AG08395 (cell line): ENCODE results near the gene TREML4.
"Not testable (repeated sequence)": the region's sequence is repeated elsewhere in the genome, so short reads cannot be mapped to it uniquely, and the experiment has no call there.

Experiments used
- DNase-seq: peaks from one replicate; pipeline ENCODE4 v3.0.0; 2012; ENCODE audit warnings: mixed read lengths, low spot score

TREML4 gene

DNA sequence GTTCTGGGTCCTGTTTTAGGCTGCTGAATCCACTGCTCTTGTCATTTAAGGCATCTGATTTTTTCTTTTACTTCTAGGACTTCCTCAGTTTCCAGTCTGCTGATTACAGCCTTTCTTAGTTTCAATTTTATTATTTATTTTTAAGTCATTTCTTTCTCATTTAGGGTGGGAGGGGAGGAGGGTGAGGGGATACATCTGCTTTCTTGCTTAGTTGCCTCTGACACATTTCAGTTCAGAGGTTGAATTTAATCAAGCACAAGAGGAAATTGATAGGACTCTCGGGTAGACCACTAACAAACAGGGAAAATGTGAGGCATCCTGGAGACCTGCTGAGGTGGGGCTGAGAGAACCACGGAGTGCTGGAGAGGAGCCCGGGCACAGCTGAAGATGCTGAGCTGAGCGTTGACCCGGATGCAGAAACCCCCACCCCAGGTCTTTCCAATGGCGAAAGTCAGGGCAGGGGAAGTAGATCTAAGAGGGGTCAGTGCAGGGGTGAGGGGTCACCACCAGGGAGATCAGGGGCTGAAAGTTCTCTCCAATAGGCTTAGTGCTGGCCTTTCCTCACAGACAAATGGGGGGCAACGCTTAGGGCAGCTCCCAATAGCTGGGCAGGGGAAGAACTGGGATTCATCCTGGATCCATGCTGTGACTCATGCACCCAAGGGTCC, 19.6 kb upstream of the TREML4 start:
- DNase-seq = no peak

GRCh38 chr6:41209547-41210320, 18.4 kb upstream of the TREML4 start:
- no peak for DNase-seq

DNA sequence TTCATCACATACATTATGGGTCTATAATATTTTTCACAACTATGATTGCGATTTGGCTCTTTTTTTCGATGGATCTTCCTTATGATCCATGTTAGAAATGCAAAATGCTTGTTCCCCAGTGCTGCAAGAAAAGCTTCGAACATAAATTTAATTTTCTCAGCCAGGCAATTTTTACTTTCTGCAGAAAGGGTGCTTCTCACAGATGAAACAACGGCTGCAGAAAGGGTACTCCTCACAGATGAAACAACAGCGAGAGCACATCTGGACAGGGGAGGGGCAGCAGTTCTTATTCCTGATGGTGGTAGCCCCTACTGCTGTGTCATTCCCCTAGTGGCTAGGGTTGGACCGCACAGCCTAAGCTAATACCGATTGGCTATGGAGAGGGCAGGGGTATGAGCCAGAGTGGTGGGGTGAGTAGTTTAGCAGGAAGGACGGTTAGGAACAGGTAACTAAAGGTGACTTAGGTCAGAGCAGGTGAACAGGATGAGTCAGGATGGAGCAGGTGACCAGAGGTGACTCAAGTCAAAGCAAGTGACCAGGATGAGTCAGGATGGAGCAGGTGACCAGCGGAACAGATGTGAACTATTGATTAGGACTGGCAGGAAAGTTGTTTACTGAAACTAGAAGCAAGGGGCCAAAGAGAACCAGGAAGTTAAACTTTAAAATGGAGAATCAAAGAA, 13.4 kb upstream of the TREML4 start:
- DNase-seq = no peak

DNA sequence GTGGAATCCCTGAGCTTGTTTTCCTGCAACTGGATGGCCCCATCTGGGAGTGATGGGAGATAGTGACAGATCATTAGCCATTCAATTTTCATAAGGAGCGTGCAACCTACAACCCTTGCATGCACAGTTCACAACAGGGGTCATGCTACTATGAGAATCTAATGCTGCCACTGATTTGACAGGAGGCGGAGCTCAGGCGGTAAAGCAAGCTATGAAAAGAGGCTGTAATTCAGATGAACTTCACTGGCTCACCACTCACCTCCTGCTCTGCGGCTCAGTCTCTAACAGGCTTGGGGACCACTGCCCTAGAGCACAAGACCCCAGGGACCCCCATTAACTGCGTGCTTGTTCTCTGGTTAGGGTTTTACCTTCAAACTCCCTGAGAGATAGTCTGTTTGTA, 12.4 kb upstream of the TREML4 start:
- DNase-seq = no peak

DNA sequence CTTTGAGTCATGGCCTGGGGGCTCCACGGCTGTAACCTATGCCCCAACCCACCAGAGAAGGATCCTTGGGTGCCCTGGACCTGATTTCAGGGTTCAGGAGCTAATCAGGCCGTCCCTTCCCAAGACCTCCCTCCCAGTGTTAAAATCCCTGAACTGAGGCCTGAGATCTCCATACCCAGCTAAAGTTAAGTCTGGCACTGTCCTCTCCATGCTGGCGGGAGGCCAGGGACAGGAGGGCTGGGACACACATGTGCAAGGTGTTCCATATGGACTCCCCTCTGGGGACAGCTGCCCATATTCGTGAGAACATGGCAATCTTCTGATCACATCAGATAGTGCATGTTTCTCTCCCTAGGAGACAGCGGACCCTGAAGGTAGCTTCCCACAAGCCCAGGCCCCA, 11.5 kb upstream of the TREML4 start:
- no peak for DNase-seq

GRCh38 chr6:41222045-41222444, 6.1 kb upstream of the TREML4 start:
- no peak for DNase-seq

DNA sequence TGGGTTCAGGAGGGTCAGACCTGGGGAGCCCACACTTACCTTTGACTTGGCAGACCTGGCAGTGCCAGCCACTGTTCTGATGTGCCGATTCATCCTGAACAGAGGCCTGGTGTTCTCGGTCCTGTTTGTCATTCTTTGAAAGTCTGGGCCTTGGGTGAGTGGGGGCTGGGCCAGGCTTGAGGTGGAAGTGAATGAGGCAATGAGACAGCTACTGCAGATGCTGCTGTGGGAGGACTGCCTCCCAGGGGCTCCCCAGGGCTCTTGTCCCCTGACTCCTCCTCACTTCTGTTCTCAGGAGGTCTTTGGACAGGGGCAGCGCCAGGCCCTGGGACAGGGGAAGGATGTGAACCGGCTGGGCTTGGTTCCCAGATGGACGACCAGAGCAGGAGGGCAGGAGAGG, 5.6 kb upstream of the TREML4 start:
- no peak for DNase-seq

- DNase-seq = no peak
Measured at GRCh38 chr6:41224800-41225199, 3.3 kb upstream of the TREML4 start.

GRCh38 chr6:41226752-41227151, 1.4 kb upstream of the TREML4 start:
- DNase-seq = no peak

- no peak for DNase-seq
Measured at GRCh38 chr6:41228616-41229015, 467 bp downstream of the TREML4 start.

- DNase-seq = no peak
Measured at GRCh38 chr6:41229721-41230120, 1.6 kb downstream of the TREML4 start.

DNA sequence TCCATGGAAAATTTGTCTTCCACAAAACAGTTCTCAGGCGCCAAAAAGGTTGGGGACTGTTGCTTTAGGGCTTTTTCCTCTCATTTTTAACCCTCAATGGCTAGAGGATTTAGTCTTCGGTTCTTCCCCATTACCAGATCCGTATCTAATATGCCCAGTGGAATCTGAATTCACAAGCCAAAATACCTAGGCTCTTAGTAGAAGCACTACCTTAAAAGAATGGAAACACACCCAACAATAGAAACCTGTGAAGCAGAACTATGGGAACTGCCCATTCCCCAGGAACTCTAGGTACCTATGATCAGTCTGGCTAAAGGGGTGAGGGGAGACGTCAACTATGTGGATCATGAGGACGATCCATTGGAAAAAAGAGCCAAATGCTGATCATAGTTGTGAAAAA, 3.1 kb downstream of the TREML4 start:
- DNase-seq = no peak

DNA sequence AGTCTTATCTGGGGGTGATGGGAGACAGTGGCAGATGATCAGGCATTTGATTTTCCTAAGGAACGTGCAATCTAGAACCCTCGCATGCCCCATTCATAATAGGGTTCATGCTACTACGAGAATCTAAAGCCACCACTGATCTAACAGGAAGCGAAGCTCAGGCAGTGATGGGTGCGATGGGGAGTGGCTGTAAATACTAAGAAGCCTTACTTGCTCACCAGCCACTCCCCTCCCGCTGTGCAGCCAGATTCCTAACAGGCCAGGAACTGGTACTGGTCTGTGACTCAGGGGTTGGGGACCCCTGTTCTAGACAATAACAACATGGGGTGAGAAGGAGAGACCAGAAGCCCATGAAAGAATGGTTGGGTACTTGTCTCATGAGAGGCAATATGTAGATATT, 4.5 kb downstream of the TREML4 start:
- no peak for DNase-seq

GRCh38 chr6:41236276-41236675, 8.1 kb downstream of the TREML4 start:
- no peak for DNase-seq

DNA sequence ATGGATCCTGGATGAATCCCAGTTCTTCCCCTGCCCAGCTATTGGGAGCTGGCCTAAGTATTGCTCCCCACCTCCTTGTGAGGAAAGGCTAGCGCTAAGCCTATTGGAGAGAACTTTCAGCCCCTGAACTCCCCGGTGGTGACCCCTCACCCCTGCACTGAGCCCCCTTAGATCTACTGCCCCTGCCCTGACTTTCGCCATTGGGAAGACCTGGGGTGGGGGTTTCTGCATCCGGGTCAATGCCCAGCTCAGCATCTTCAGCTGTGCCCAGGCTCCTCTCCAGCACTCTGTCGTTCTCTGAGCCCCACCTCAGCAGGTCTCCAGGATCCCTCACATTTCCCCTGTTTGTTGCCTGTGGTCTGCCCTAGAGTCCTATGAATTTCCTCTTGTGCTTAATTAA, 9.0 kb downstream of the TREML4 start:
- no peak for DNase-seq

DNA sequence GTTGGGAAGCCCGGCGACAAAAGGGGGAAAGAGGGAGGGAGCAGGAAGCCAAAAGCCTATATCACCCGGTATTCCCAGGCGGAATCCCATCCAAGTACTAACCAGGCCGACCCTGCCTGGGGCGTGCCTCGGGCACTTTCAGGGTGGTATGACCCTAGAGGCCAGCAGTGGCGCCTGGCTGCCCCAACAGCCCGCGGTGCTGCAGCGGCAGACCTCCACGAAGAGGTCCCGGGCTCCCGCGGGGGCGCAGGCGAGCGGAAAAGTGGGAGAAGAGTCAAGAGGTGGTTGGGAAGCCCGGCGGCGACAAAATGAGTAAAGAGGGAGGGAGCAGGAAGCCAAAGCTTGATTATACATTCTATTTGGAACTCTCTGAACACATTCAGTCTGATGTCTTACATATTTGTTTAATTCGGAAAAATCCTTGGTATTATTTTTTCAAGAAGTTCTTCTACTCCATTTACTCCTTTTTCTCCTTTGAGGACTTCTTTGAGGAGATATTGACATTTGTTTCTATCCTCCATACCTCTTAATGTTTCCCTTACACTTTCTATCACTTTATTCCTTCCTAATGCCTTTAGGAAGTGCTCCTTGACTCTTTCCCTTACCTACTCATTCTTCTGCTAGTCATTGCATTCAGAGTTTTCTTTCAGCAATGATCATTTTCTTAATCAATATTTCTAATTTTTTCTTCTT, 11.5 kb downstream of the TREML4 start:
- DNase-seq = no peak

DNA sequence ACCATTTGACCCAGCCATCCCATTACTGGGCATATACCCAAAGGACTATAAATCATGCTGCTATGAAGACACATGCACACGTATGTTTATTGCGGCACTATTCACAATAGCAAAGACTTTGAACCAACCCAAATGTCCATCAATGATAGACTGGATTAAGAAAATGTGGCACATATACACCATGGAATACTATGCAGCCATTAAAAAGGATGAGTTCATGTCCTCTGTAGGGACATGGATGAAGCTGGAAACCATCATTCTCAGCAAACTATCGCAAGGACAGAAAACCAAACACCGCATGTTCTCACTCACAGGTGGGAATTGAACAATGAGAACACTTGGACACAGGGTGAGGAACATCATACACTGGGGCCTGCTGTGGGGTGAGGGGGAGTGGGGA, 18.4 kb downstream of the TREML4 start:
- DNase-seq = not testable (repeated sequence)

DNA sequence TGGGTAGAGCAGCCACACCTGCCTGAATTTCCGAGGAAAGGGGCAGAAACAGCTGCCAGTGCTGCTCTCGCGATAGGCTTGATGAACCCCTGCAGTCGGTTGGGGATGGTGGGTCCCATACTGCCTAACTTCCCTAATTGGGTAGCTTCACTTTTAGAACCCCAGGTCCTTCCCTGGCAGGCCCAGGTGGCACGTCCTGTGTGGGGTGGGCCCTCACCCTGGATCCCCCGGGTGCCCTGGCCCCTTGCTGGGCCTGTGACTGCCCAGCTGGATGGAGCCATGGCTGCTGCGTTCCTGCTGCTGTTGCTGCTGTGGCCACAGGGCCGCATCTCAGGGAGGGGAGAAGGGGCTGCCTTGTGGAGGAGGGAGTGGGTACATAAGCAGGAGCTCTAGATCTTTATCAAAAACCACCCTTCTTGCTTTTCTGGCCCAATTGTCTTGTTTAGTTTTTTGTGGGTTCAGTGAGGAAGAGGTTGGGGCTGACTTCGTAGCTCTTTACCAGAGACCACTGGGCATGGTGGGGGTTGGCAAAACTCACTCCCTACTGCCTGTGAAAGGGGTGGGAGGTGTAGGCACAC, 19.2 kb downstream of the TREML4 start:
- DNase-seq = no peak

- DNase-seq = no peak
Measured at GRCh38 chr6:41247882-41248705, 19.9 kb downstream of the TREML4 start.

DNA sequence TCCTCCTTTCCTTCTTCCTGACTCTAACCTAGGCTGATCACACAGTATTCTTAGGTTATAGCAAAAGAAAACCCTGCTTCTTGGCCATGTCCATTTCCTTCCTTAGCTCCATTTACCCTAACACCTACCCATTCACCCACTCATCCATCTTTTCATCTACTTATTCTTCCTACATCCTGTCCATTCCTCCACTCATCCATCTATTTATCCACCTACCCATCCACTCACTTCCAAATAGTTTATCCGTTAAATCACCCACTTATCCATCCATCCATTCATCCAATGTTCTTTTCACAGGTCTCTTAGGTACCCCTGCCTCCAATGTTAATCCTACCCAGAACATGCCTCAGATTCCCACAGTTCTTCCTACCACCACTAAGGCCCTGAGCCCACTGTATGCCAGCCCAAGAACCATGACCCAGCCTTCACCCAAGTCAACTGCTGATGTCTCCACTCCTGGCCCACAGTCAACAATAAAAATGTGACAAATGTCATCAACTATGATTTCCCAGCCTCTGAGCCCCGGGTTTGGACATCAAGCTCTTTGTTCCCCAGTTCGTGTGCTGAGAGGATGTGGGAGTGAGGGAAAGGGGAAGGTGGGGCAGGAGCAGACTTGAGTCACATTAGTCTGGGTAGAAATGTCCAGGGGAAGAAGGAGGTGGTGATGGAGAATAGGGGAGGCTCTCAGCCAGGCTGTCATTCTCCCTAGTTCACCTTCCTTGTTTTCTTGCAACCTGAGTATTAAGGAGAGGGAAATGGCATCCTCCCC, 24.4 kb downstream of the TREML4 start:
- DNase-seq = no peak

DNA sequence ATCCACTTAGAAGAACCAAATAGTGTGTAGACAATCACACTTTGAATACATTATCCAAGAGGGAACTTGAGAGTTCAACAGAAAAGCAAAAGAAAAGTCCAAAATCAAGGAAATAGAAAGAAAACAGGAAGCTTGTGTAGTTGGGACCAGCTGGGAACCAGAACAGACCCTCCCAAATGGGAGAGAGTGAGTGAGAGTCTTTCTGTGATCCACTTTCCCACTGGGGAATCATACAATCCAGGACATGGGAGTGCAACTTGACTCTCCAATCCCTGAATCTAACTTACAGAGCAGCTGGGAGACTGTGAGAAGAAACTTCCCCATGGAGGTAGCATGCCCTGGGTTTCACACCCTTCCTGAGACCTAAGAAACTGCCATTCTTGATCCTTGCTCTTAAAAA, 27.0 kb downstream of the TREML4 start:
- DNase-seq = no peak
